SK-N-SH (cell line): ENCODE measurements around the gene FYN. TPM values are rescaled to one million over a fixed set of nuclear protein-coding genes. Genes with fewer than 3 reads are reported as not detected.
A peak's percentile ranks its signal among the peaks of the same experiment; 100 is the strongest.

Experiments used
- CTCF ChIA-PET: fragments of 300-600, 350-600 bp; formaldehyde crosslinking; extraction: SDS; loops from one replicate; lab custom pipeline; 2021; lab: Yijun Ruan, JAX
- POLR2A ChIA-PET: fragments of 350-600 bp; sonication (Branson Sonifier 250); formaldehyde crosslinking; extraction: SDS; loops from one replicate; lab custom pipeline; 2020; ENCODE audit warnings: antibody characterized with exemption, inconsistent platforms; lab: Yijun Ruan, JAX
- DNase-seq: peaks from one replicate; pipeline ENCODE4 v3.0.0; 2012
- H2AFZ ChIP-seq: fragments of 200-600 bp; sonication (generic); 2 replicates; pipeline ENCODE4 v1.8.1; 2016; ENCODE audit warnings: antibody characterized with exemption, mild to moderate bottlenecking, low read depth
- H3F3A ChIP-seq: fragments of 200-600 bp; sonication (generic); replicated peaks from 2 replicates; pipeline ENCODE3; 2016; ENCODE audit warnings: antibody characterized with exemption, mild to moderate bottlenecking; ENCODE audit not compliant: insufficient read depth
- H3K27ac ChIP-seq, 2 experiments: fragments of 200-500 bp in 1 of 2; fragments of 200-600 bp in 1 of 2; sonication (Bioruptor generic) in 1 of 2; sonication (generic), shearing (Covaris generic) in 1 of 2; 2 replicates each; pipeline versions ENCODE4 v1.5.1 to v1.6.1; 2014 to 2016; ENCODE audit warnings: low read depth in 2 of 2, inconsistent platforms in 1 of 2, low read length in 1 of 2, mild to moderate bottlenecking in 1 of 2, mixed read lengths in 1 of 2
- H3K27me3 ChIP-seq: fragments of 200-600 bp; sonication (generic), shearing (Covaris generic); 2 replicates; pipeline ENCODE4 v1.6.1; 2016; ENCODE audit warnings: mixed run types; ENCODE audit not compliant: insufficient read depth
- H3K36me3 ChIP-seq, 2 experiments: fragments of 200-500 bp in 1 of 2; fragments of 200-600 bp in 1 of 2; sonication (Bioruptor generic) in 1 of 2; sonication (generic) in 1 of 2; replicated peaks in 1 of 2; 2 replicates each; pipeline versions ENCODE3 to v1.5.1; 2014 to 2016; ENCODE audit warnings: low read length in 1 of 2, mild to moderate bottlenecking in 1 of 2; ENCODE audit not compliant: insufficient read depth in 2 of 2, control insufficient read depth in 1 of 2
- H3K4me1 ChIP-seq, 2 experiments: fragments of 200-500 bp in 1 of 2; fragments of 200-600 bp in 1 of 2; sonication (Bioruptor generic) in 1 of 2; sonication (generic), shearing (Covaris generic) in 1 of 2; 2 replicates each; pipeline versions ENCODE4 v1.5.1 to v1.6.1; 2014 to 2016; ENCODE audit warnings: low read depth in 1 of 2, low read length in 1 of 2, mixed run types in 1 of 2; ENCODE audit not compliant: insufficient read depth in 2 of 2, control insufficient read depth in 1 of 2
- H3K4me2 ChIP-seq: fragments of 200-600 bp; sonication (generic), shearing (Covaris generic); 2 replicates; pipeline ENCODE4 v1.6.1; 2017; ENCODE audit warnings: mixed run types
- H3K4me3 ChIP-seq, 2 experiments: fragments of 200-500 bp in 1 of 2; fragments of 200-600 bp in 1 of 2; sonication (Bioruptor generic) in 1 of 2; sonication (generic), shearing (Covaris generic) in 1 of 2; 2 replicates each; pipeline versions ENCODE4 v1.5.1 to v1.8.1; 2014 to 2016; ENCODE audit warnings: low read depth in 2 of 2, inconsistent platforms in 1 of 2, low read length in 1 of 2, mild to moderate bottlenecking in 1 of 2, mixed read lengths in 1 of 2, moderate library complexity in 1 of 2
- H3K79me2 ChIP-seq: fragments of 200-600 bp; sonication (generic); 2 replicates; pipeline ENCODE4 v1.8.1; 2017; ENCODE audit warnings: mild to moderate bottlenecking; ENCODE audit not compliant: insufficient read depth
- H3K9ac ChIP-seq: fragments of 200-600 bp; sonication (generic); 2 replicates; pipeline ENCODE4 v1.6.1; 2017; ENCODE audit warnings: mixed run types
- H3K9me2 ChIP-seq: fragments of 200-600 bp; sonication (generic); 2 replicates; pipeline ENCODE4 v1.6.1; 2017; ENCODE audit warnings: mixed run types
- H3K9me3 ChIP-seq: fragments of 200-600 bp; sonication (generic); 2 replicates; pipeline ENCODE4 v1.6.1; 2017; ENCODE audit warnings: mixed run types, mild to moderate bottlenecking, moderate library complexity
- H4K20me1 ChIP-seq: fragments of 200-600 bp; sonication (generic); 2 replicates; pipeline ENCODE4 v1.6.1; 2017; ENCODE audit warnings: mild to moderate bottlenecking, mixed run types; ENCODE audit not compliant: insufficient read depth
- CTCF ChIP-seq: fragments of 200-600 bp; sonication (generic); IDR thresholded peaks from 2 replicates; pipeline ENCODE4 v1.6.1; 2017; ENCODE audit warnings: antibody characterized with exemption, mild to moderate bottlenecking, moderate library complexity
- EP300 ChIP-seq, 2 experiments: IDR thresholded peaks; 2 replicates each; pipeline versions ENCODE4 v1.4.0 to v1.6.1; 2012; ENCODE audit warnings: borderline replicate concordance in 1 of 2, low read depth in 1 of 2, low read length in 1 of 2
- FOSL2 ChIP-seq: IDR thresholded peaks from 2 replicates; pipeline ENCODE4 v1.4.0; 2012; ENCODE audit warnings: low read depth, mild to moderate bottlenecking, moderate library complexity, borderline replicate concordance
- JUND ChIP-seq: IDR thresholded peaks from 2 replicates; pipeline ENCODE4 v1.4.0; 2012
- MAX ChIP-seq: IDR thresholded peaks from 2 replicates; pipeline ENCODE4 v1.4.0; 2012; ENCODE audit warnings: low read depth
- MXI1 ChIP-seq: IDR thresholded peaks from 2 replicates; pipeline ENCODE4 v1.6.1; 2012; ENCODE audit warnings: mild to moderate bottlenecking, low read depth, low read length, improper control_type of control experiment
- NFIC ChIP-seq: IDR thresholded peaks from 2 replicates; pipeline ENCODE4 v1.4.0; 2012; ENCODE audit warnings: borderline replicate concordance
- POLR2AphosphoS5 ChIP-seq: IDR thresholded peaks from 2 replicates; pipeline ENCODE4 v1.6.1; 2012; ENCODE audit warnings: low read depth, low read length
- RCOR1 ChIP-seq: fragments of 150-350 bp; IDR thresholded peaks from 2 replicates; pipeline ENCODE4 v1.6.1; 2017; ENCODE audit warnings: antibody characterized with exemption, low read length
- SIN3A ChIP-seq: IDR thresholded peaks from 2 replicates; pipeline ENCODE4 v1.6.1; 2012; ENCODE audit warnings: low read depth, mild to moderate bottlenecking, low read length, moderate library complexity, borderline replicate concordance
- TCF12 ChIP-seq: IDR thresholded peaks from 2 replicates; pipeline ENCODE4 v1.4.0; 2012
- USF1 ChIP-seq: IDR thresholded peaks from 2 replicates; pipeline ENCODE4 v1.4.0; 2012; ENCODE audit warnings: low read depth, borderline replicate concordance
- WGBS: methylation state at CpG from one replicate; pipeline ENCODE4 v1.1.6; 2017; ENCODE audit warnings: low lambda C conversion rate; 5-methylcytosine and 5-hydroxymethylcytosine counted together
- polyA plus RNA-seq, 3 experiments: library from polyadenylated mRNA; depleted of rRNA; stranded (reverse); fragments of >200 nt; gene quantifications; 2 replicates each; pipeline ENCODE4 v1.2.3, GENCODE V29; 2012
- TF ChIP-seq, protein P1 (sequence below): IDR thresholded peaks from 2 replicates; pipeline ENCODE4; 2012

Gene FYN
- polyA plus RNA-seq, 1 of the 3 experiments (the other 2 are of a cell fraction): 31.0 TPM

GRCh38 chr6:111805511-111806164 is 67.6 kb downstream of the FYN start:
- H4K20me1 ChIP-seq: no peaks in the 10 kb centered on the region
- 73% methylated on average over 7 of the region's 7 CpGs for WGBS
- no peak overlapping the region for H3K9ac ChIP-seq
- H3F3A ChIP-seq: peaks cover 5% of the 10 kb centered on the region
- TF ChIP-seq NFIC (no peak), RCOR1 (no peak), MXI1 (no peak), TCF12 (peak; percentile 61; the same call in 1 of the 2 replicates), FOSL2 (peak; percentile 84), USF1 (no peak), POLR2AphosphoS5 (no peak), SIN3A (no peak), JUND (peak; percentile 72), EP300 (IDR thresholded peaks at IDR 0.05; ENCODE audit: borderline replicate concordance in 1 of 2, low read depth in 1 of 2, low read length in 1 of 2) (peak in 1 of 2 experiments; percentile 57; a peak in 2 of 4 replicates)
- TF ChIP-seq, protein P1, sequence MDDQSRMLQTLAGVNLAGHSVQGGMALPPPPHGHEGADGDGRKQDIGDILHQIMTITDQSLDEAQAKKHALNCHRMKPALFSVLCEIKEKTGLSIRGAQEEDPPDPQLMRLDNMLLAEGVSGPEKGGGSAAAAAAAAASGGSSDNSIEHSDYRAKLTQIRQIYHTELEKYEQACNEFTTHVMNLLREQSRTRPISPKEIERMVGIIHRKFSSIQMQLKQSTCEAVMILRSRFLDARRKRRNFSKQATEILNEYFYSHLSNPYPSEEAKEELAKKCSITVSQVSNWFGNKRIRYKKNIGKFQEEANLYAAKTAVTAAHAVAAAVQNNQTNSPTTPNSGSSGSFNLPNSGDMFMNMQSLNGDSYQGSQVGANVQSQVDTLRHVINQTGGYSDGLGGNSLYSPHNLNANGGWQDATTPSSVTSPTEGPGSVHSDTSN: peak; percentile 20; the same call in 1 of the 2 replicates
- DNase-seq: no peak
- H2AFZ ChIP-seq: 0 out of 2 replicates have a peak overlapping the region, but pooled peaks have one; percentile 14
- H3K9me3 ChIP-seq: no peaks in the 10 kb centered on the region
- no peaks in the 10 kb centered on the region for H3K27me3 ChIP-seq
- peaks cover 19% of the 10 kb centered on the region; the same call in 1 of the 2 replicates for H3K79me2 ChIP-seq
- H3K4me2 ChIP-seq: peak overlapping the region; percentile 62
- H3K9me2 ChIP-seq: no peaks in the 10 kb centered on the region
- peak overlapping the region in 1 of 2 experiments; percentile 43; a peak in 1 of 4 replicates for H3K27ac ChIP-seq
- H3K4me3 ChIP-seq: no peak overlapping the region
- ChIA-PET CTCF (interaction anchor here (0.7 to 1.1 kb wide), 2 partner anchors 13 to 238 kb away, joined by 3 read pairs; no protein-coding TSS in a partner anchor), POLR2A (no interaction called here)
- H3K36me3 ChIP-seq: no peaks in the 10 kb centered on the region
- peaks cover 5 to 24% of the 10 kb centered on the region in 2 experiments; a peak in 3 of 4 replicates for H3K4me1 ChIP-seq

DNA sequence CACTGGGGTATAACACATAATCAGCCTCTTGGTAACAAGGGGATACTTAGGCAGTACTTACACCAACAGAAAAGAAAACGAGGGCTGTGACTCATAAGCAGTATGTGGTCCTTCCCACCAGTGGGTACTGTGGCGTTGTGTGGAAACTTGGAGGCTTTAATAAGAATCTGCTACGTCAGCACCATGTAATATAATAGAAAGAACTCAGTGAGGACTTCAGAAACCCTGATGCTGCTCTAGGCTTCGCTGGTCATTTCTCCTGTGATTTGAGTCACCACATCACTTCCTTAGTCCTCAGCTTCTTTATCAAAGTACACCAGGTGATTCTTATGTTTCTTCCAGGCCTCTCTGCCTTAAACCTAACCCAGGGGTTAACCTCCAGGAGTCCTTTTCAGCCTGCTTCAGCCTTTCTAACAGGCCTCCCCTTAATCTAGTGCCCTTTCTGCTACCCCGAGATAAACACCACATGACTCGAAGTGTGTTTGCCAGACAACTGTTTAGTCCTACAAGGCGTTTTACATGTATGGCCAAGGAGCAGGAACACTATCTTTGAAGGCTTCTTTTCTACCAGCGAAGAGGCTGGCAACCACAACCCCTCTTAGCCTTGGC is 68.5 kb downstream of the FYN start:
- Histone ChIP-seq H3K9ac (no peak overlapping the region), H2AFZ (no peak overlapping the region), H3K9me2 (no peaks in the 10 kb centered on the region), H3K9me3 (no peaks in the 10 kb centered on the region), H4K20me1 (no peaks in the 10 kb centered on the region), H3K79me2 (peaks cover 19% of the 10 kb centered on the region; the same call in 1 of the 2 replicates), H3K36me3 (no peaks in the 10 kb centered on the region), H3K4me2 (no peak overlapping the region), H3K27ac (no peak overlapping the region; a peak in 1 of 4 replicates), H3K4me3 (no peak overlapping the region), H3K27me3 (no peaks in the 10 kb centered on the region), H3K4me1 (peaks cover 2 to 24% of the 10 kb centered on the region in 2 experiments; a peak in 3 of 4 replicates), H3F3A (peaks cover 9% of the 10 kb centered on the region)
- 82% methylated on average over 8 of the region's 8 CpGs for WGBS
- ChIA-PET POLR2A (no interaction called here), CTCF (interaction anchor here (1.4 kb wide), 1 partner anchor 92 kb away, joined by 3 read pairs; no protein-coding TSS in a partner anchor)
- no peak for DNase-seq
- TF ChIP-seq CTCF (0 out of 2 replicates have a peak, but pooled peaks have one; percentile 15), MAX (no peak)
